HG03196 (cell line): ENCODE data around the gene SEMA4B.
"Not testable (repeated sequence)": the region's sequence is repeated elsewhere in the genome, so short reads cannot be mapped to it uniquely, and the experiment has no call there.

Experiments used
- ATAC-seq: cut with Tn5 transposase; IDR thresholded peaks from one replicate; pipeline ENCODE4 v1.9.1; 2021; ENCODE audit not compliant: unreplicated experiment

The SEMA4B gene

DNA sequence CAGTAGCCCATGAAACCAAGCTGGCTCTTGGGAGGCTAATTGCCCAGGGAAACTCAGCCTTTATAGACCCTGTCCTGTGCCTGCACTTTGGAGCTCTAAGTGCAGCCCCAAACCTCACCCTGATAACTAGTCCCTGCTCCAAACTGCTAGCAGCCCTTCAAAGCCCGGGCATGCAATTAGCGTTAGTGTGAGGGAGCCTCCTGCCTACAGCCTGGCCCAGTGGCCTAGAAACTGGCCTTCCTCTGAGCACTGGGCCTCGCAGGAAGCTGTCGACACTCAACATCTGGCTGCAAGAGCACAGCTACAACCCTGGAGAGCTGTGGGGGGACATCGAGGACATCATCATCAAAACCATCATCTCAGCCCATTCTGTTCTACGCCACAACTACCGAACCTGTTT is 56.6 kb downstream of the SEMA4B start:
- ATAC-seq, result no peak

DNA sequence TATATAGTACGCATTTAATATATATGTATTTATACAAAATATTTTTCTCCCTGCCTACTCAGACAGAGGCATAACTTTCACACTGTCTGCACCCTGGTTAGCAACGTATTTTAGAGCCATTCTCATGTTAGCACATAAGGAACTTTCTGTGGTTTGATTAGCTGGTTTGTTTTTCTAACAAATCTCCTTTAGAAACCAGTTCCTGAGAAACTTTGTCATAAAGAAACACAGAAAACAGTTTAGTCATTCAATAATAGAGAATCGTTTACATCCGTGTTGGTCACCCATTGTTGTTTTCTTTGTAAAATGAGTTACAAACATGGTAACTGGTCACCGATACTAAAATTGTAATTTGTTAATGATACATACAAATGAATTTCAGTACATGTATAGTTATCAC is 58.4 kb downstream of the SEMA4B start:
- ATAC-seq, result peak; percentile 56

DNA sequence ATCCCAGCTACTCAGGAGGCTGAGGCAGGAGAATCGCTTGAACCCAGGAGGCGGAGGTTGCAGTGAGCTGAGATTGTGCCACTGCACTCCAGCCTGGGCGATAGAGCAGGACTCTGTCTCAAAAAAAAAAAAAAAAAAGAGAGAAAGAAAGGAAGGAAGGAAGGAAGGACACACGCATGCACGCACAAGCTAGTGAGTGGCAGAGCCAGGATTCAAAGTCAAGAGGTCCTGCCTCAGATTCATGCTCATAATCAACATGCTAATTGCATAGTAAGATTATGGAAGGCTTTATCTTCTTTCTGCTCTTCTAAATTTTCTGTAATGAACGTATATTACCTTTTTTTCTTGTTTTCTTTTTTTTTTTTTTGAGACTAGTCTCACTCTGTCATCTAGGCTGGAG is 59.6 kb downstream of the SEMA4B start:
- ATAC-seq, result not testable (repeated sequence)

DNA sequence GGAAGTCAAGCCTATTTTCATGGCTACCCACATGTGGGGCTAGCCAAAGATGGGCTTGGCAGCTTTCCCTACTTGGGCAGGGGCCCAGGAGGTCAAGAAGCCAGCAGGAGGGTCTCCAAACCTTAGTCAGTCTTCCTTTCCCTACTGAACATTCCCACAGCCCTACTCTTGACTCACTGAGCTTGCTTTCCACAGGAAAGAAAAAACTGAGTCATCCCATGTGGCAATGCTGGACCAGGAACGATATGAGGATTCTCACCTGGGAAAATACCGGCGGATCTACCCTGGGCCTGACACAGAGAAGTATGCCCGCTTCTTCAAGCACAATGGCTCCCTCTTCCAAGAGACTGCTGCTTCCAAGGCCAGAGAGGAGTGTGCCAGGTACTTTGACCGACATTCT is 60.7 kb downstream of the SEMA4B start:
- no peak for ATAC-seq

DNA sequence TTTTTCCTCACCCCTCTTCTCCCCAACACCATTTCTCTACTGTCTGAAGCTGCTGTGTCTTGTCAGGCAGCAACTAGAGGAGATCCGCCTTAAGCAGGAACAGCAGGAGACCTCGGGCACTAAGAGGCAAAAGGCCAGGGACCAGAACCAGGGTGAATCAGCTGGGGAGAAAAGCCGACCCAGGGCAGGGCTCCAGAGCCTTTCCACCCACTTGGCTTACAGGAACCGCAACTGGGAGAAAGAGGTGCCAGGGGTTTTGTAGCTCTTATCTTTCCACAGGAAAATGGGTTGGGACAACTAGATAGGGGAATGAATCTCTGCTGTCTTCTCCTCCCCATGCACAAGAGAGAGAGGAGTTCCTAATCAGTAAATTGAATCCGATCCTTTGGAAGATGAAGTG is 61.3 kb downstream of the SEMA4B start:
- ATAC-seq, result no peak

DNA sequence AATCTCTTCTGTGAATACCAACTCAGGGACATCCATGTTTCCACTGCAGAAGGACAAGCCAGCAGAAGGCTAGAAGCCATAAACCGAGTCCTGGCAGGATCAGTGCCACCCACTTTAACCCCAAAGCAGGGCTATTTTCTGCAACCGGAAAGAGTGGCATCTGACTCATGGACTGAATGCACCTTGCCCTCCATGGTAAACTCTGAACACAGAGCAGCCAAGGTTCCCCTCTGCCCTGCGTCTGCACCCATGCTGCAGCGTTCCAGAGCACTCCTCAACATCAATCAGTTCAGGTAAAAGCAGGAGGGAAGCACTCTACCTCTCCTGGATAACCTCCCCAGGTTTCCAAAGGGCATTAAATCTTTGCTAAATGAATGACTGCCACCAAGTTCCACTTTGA is 63.5 kb downstream of the SEMA4B start:
- ATAC-seq, result no peak

DNA sequence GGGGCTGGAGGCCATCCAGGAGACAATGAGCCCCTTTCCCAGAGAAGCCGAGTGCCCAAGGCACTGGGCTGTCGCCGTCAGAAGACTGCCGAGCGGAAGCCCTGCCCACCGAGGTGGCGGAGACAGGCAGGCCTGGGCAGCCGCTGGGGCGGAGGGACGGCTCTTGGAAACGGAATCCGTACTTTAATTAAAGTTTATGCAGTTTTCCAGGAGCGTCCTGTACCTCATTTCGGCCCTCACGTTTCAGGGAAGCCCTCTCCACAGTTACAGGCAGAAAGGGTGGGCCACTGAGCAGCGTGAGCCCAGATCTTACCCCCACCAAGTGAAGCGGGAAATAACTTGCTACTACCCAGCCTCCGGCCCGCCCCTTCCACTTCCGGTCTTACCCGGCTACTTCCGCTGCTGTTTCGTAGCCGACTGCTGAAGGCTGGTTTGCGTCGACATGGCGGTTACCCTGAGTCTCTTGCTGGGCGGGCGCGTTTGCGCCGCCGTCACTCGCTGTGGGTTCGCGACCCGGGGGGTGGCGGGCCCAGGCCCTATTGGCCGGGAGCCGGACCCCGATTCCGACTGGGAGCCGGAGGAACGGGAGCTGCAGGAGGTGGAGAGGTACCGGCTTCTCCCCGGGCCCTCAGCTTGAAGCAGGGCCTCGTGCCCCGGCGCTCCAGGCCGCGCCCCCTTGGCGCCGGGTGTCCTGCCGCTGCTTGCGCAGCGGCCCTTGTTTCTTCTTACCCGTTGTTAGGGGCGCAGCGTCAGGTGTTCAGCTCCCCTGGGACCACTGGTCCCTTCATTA is 64.3 kb downstream of the SEMA4B start, which contains the start of gene NGRN:
NGRN (plus strand) TSS at position 402 of the 790 bp plus-strand sequence; CDS start at position 443, 41 bp downstream.
- peak; percentile 83 for ATAC-seq

DNA sequence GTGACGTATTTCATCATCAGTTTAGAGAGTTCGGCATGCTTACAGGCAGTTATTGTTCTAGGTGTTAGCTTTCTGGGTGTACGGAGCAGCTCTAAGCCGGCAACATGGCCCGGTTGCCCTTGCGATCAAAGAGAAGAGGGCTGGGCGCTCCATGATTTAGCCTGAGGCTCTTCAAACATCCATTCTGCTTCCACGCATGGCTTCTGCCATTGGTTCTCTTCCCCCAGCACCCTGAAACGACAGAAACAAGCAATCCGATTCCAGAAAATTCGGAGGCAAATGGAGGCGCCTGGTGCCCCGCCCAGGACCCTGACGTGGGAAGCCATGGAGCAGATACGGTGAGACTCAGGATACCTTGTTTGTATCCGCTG is 64.9 kb downstream of the SEMA4B start:
- ATAC-seq, result peak; percentile 8

DNA sequence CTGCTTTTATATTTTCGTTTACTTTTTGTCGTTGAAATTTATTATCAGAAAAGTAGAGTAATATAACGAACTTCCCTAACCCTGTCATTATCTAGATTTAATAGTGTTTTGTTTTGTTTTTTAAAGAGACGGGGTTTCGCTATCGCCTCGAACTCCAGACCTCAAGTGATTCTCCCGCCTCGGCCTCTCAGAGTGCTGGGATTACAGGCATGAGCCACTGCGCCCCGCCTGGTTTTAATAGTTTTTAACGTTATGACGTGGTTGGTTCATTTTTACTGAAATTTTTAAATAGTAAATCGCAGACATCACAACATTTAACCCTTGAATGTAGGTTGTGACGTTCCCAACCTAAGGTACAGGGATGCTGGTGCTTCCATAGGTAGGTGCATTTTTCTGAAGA is 65.4 kb downstream of the SEMA4B start:
- no peak for ATAC-seq

DNA sequence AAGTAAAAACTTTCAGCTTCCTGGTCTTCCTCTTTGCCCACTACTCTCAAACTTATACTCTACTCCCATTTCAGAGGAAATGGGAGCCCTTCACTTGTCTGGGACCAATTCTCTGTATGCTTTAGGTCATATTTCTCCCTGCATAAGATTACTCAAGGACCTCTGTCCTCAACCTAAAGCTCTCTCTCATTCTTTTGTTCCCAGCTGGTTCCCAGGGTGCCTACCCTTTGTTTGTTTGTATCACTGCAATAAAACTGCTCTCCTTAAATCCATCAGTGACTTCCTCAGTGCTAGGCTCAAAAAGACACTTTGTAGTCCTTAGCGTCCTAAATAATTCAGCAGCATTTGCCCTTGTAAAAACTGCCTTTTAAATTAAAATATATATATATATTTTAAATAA is 67.3 kb downstream of the SEMA4B start:
- ATAC-seq, result no peak

DNA sequence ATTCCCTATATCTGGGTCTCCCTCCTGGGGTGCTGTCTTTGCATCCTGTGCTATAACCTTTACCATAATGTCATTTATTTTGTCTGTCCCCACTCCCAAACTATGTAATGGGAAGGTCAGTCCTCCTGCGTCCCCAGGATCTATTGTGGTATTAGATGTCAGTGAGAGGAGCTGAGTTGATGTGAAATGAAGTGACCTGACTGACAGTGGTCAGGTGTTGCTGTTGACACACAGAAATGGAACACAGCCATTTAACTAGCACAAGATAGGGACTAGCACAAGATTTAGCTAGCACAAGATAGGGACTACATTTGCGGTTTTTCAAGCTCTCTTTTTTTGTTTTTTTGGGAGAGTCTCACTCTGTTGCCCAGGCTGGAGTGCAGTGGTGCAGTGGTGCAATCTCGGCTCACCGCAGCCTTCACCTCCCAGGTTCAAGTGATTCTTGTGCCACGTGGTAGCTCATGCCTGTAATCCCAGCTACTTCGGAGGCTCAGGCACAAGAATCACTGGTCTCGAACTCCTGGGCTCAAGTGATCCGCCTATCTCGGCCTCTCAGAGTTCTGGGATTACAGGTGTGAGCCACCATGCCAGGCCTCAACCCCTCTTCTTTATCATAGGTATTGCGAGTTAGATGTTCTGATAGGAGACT is 69.5 kb downstream of the SEMA4B start:
- no peak for ATAC-seq

DNA sequence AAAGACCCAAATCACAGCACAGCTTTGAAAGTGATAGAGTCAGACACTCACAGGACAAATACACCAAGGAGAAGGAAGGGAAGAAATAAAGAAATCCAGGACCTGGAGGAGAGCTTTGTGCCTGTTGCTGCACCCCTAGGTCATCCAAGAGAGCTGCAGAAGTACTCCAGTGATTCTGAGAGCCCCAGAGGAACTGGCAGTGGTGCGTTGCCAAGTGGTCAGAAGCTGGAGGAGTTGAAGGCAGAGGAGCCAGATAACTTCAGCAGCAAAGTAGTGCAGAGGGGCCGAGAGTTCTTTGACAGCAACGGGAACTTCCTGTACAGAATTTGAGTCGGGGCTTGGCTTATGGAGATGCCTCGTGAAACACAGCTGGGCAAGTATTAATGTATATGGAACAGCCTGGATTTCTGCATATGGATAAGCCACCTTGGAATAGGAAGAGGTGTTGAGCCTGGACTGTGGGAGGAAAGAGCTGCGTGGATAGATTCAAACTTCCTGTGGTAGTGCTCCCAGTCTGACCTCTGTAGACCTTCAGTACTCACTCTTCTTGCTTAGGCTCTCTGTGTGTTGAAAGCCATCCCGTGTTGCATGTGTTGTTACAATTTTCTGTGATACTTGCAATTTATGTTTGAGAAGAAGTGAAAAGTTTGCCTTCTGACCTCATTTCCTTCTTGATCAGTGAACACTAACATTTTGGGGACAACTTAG is 70.5 kb downstream of the SEMA4B start:
- no peak for ATAC-seq

DNA sequence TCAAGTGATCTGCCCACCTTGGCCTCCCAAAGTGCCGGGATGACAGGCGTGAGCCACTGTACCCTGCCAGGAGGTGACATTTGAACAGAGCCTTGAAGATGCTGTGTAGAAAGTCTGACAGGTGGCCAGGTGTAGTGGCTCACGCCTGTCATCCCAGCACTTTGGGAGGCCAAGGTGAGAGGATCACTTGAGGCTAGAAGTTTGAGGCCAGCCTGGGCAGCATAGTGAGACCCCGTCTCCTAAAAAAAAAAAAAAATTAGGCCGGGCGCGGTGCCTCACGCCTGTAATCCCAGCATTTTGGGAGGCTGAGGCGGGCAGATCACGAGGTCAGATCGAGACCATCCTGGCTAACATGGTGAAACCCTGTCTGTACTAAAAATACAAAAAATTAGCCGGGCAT is 77.3 kb downstream of the SEMA4B start:
- not testable (repeated sequence) for ATAC-seq
